HepG2 (cell line): ENCODE data around the gene MDM4. TPM values are rescaled to one million over a fixed set of nuclear protein-coding genes. Genes with fewer than 3 reads are reported as not detected.
A peak's percentile ranks its signal among the peaks of the same experiment; 100 is the strongest.

Source experiments
- ASH2L ChIP-seq: fragments of 300-600, 200-600 bp; sonication (generic); IDR thresholded peaks from 2 replicates; pipeline ENCODE4 v1.7.0; 2017; ENCODE audit warnings: low read depth, mild to moderate bottlenecking, moderate library complexity, mixed read lengths, low read length; ENCODE audit not compliant: insufficient read length
- HMG20A ChIP-seq: IDR thresholded peaks from 2 replicates; pipeline ENCODE4 v1.6.1; 2016; ENCODE audit warnings: borderline replicate concordance
- MED1 ChIP-seq: sonication (generic); formaldehyde crosslinking; IDR thresholded peaks from 2 replicates; pipeline ENCODE4 v1.4.0; 2020; ENCODE audit warnings: missing genetic modification reagents
- RXRA ChIP-seq: sonication (generic); formaldehyde crosslinking; IDR thresholded peaks from 2 replicates; pipeline ENCODE4 v1.5.1; 2020; ENCODE audit warnings: missing genetic modification reagents
- SATB2 ChIP-seq: sonication (generic); formaldehyde crosslinking; IDR thresholded peaks from 2 replicates; pipeline ENCODE4 v1.5.0; 2020; ENCODE audit warnings: missing genetic modification reagents
- SMAD9 ChIP-seq: sonication (generic); formaldehyde crosslinking; IDR thresholded peaks from 2 replicates; pipeline ENCODE4 v1.5.1; 2020; ENCODE audit warnings: mild to moderate bottlenecking, missing genetic modification reagents
- SP4 ChIP-seq: sonication (generic); formaldehyde crosslinking; IDR thresholded peaks from 2 replicates; pipeline ENCODE4 v1.8.1; 2023; ENCODE audit warnings: mild to moderate bottlenecking, missing genetic modification reagents
- STAG1 ChIP-seq: sonication (generic); formaldehyde crosslinking; IDR thresholded peaks from 2 replicates; pipeline ENCODE4 v1.4.0; 2020; ENCODE audit warnings: missing genetic modification reagents
- ZNF251 ChIP-seq: sonication (generic); formaldehyde crosslinking; IDR thresholded peaks from 2 replicates; pipeline ENCODE4 v1.9.0; 2021; ENCODE audit warnings: mild to moderate bottlenecking, missing genetic modification reagents
- ZNF264 ChIP-seq: sonication (generic); formaldehyde crosslinking; IDR thresholded peaks from 2 replicates; pipeline ENCODE4 v1.4.0; 2020; ENCODE audit warnings: missing genetic modification reagents
- ZNF274 ChIP-seq: sonication (generic); formaldehyde crosslinking; IDR thresholded peaks from 2 replicates; pipeline ENCODE4 v1.5.1; 2020; ENCODE audit warnings: mild to moderate bottlenecking, missing genetic modification reagents
- ZNF564 ChIP-seq: sonication (generic); formaldehyde crosslinking; IDR thresholded peaks from 2 replicates; pipeline ENCODE4 v1.8.1; 2023; ENCODE audit warnings: mild to moderate bottlenecking, missing genetic modification reagents
- ZNF660 ChIP-seq: sonication (generic); formaldehyde crosslinking; IDR thresholded peaks from 2 replicates; pipeline ENCODE4 v1.5.1; 2020; ENCODE audit warnings: mild to moderate bottlenecking, low read depth, missing genetic modification reagents, borderline replicate concordance
- ZNF720 ChIP-seq: sonication (generic); formaldehyde crosslinking; IDR thresholded peaks from 2 replicates; pipeline ENCODE4 v1.4.0; 2020; ENCODE audit warnings: missing genetic modification reagents
- ZNF777 ChIP-seq: sonication (generic); formaldehyde crosslinking; IDR thresholded peaks from 2 replicates; pipeline ENCODE4 v1.4.0; 2020; ENCODE audit warnings: missing genetic modification reagents
- ZNF816 ChIP-seq: sonication (generic); formaldehyde crosslinking; IDR thresholded peaks from 2 replicates; pipeline ENCODE4 v1.8.0; 2022; ENCODE audit warnings: missing genetic modification reagents, mild to moderate bottlenecking, borderline replicate concordance
- ZSCAN21 ChIP-seq: sonication (generic); formaldehyde crosslinking; IDR thresholded peaks from 2 replicates; pipeline ENCODE4 v1.8.0; 2022; ENCODE audit warnings: mild to moderate bottlenecking, missing genetic modification reagents, moderate library complexity, borderline replicate concordance
- polyA plus RNA-seq, 8 experiments: library from polyadenylated mRNA; depleted of rRNA in 3 of 8; stranded (reverse) in 7 of 8; unstranded in 1 of 8; fragments of >200 nt; fragmentation: Illumina TruSeq in 4 of 8; extraction: Trizol in 4 of 8; gene quantifications; 2 replicates each; pipeline versions ENCODE4 v1.2.1 to v1.2.3, GENCODE V29; 2011 to 2016; ENCODE audit warnings: low read depth in 4 of 8, missing spikeins in 1 of 8, mixed read lengths in 1 of 8; ENCODE audit not compliant: insufficient read depth in 1 of 8
- total RNA-seq, 5 experiments: library from RNA; depleted of rRNA; stranded (reverse); fragments of >200 nt; fragmentation: Illumina TruSeq; extraction: Trizol; gene quantifications; 2 replicates each; pipeline ENCODE4 v1.2.3, GENCODE V29; 2016; ENCODE audit warnings: low read depth in 1 of 5
- TF ChIP-seq, protein P1 (sequence below): sonication (generic); formaldehyde crosslinking; IDR thresholded peaks from 2 replicates; pipeline ENCODE4 v1.4.0; 2020; ENCODE audit warnings: missing genetic modification reagents
- TF ChIP-seq, protein P2 (sequence below): sonication (generic); formaldehyde crosslinking; conservative IDR thresholded peaks from 2 replicates; pipeline ENCODE4 v1.4.0; 2020; ENCODE audit warnings: missing genetic modification reagents
- TF ChIP-seq, protein P3 (sequence below): sonication (generic); formaldehyde crosslinking; IDR thresholded peaks from 2 replicates; pipeline ENCODE4 v1.8.0; 2022; ENCODE audit warnings: missing genetic modification reagents, mild to moderate bottlenecking, borderline replicate concordance
- TF ChIP-seq, protein P4 (sequence below): sonication (generic); formaldehyde crosslinking; IDR thresholded peaks from 2 replicates; pipeline ENCODE4 v1.8.1; 2023; ENCODE audit warnings: mild to moderate bottlenecking, missing genetic modification reagents
- TF ChIP-seq, protein P5 (sequence below): sonication (generic); formaldehyde crosslinking; IDR thresholded peaks from 2 replicates; pipeline ENCODE4 v1.4.0; 2020; ENCODE audit warnings: missing genetic modification reagents, borderline replicate concordance

Gene MDM4
- total and polyA plus RNA-seq, 2 of the 13 experiments (the other 11 are each of a cell fraction or from before 2014, with no cell fraction given) = 14.9 to 19.0 TPM

DNA sequence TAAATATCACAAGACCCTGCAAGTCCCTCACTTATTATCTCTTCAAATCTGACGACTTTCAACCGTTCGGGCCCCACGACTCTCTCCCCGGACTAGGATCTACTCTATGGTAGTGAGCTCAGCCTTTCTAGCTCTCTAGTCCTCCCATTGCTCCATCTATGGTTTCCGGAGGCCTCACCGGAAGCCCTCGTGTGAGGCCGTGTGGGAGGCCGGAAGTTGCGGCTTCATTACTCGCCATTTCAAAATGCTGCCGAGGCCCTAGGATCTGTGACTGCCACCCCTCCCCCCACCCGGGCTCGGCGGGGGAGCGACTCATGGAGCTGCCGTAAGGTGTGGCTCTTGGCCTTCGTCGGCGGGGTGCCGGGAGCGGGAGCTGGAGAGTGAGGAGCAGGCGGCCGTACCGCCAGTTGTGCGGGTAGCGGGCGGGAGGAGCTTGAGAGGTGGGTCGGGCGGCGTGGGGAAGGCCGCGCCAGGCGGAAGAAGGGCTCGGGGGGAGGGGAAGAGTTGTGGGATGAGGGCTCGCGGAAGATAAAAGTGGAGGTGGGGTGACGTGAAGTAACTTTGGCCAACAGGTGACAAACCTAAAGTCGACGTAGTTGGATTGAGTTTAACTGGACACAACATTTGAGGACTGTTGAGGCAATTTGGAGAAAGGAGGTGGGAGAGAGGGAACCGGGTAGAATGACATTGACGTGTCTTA is at the start of gene MDM4 (continued):
- TF ChIP-seq, protein P1, sequence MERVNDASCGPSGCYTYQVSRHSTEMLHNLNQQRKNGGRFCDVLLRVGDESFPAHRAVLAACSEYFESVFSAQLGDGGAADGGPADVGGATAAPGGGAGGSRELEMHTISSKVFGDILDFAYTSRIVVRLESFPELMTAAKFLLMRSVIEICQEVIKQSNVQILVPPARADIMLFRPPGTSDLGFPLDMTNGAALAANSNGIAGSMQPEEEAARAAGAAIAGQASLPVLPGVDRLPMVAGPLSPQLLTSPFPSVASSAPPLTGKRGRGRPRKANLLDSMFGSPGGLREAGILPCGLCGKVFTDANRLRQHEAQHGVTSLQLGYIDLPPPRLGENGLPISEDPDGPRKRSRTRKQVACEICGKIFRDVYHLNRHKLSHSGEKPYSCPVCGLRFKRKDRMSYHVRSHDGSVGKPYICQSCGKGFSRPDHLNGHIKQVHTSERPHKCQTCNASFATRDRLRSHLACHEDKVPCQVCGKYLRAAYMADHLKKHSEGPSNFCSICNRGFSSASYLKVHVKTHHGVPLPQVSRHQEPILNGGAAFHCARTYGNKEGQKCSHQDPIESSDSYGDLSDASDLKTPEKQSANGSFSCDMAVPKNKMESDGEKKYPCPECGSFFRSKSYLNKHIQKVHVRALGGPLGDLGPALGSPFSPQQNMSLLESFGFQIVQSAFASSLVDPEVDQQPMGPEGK (CRISPR knock-in tag) = peak; percentile 72
- TF ChIP-seq ZNF720 (CRISPR knock-in tag) = peak; percentile 41; the same call in 1 of the 2 replicates
- TF ChIP-seq ZNF777 (CRISPR knock-in tag) = peak; percentile 58
- TF ChIP-seq, protein P2, sequence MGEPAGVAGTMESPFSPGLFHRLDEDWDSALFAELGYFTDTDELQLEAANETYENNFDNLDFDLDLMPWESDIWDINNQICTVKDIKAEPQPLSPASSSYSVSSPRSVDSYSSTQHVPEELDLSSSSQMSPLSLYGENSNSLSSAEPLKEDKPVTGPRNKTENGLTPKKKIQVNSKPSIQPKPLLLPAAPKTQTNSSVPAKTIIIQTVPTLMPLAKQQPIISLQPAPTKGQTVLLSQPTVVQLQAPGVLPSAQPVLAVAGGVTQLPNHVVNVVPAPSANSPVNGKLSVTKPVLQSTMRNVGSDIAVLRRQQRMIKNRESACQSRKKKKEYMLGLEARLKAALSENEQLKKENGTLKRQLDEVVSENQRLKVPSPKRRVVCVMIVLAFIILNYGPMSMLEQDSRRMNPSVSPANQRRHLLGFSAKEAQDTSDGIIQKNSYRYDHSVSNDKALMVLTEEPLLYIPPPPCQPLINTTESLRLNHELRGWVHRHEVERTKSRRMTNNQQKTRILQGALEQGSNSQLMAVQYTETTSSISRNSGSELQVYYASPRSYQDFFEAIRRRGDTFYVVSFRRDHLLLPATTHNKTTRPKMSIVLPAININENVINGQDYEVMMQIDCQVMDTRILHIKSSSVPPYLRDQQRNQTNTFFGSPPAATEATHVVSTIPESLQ = no peak; the same call in 1 of the 2 replicates
- no peak for TF ChIP-seq STAG1
- TF ChIP-seq ZNF264 (CRISPR knock-in tag) = 0 out of 2 replicates have a peak, but pooled peaks have one; percentile 38
- peak; percentile 73 for TF ChIP-seq RXRA (CRISPR knock-in tag)
- TF ChIP-seq HMG20A = no peak; the same call in 1 of the 2 replicates
- TF ChIP-seq SMAD9 = no peak
- TF ChIP-seq, protein P3, sequence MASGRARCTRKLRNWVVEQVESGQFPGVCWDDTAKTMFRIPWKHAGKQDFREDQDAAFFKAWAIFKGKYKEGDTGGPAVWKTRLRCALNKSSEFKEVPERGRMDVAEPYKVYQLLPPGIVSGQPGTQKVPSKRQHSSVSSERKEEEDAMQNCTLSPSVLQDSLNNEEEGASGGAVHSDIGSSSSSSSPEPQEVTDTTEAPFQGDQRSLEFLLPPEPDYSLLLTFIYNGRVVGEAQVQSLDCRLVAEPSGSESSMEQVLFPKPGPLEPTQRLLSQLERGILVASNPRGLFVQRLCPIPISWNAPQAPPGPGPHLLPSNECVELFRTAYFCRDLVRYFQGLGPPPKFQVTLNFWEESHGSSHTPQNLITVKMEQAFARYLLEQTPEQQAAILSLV (CRISPR knock-in tag) = peak; percentile 66; the same call in 1 of the 2 replicates
- no peak for TF ChIP-seq ZNF251 (CRISPR knock-in tag)
- 0 out of 2 replicates have a peak, but pooled peaks have one; percentile 59 for TF ChIP-seq ZNF660 (CRISPR knock-in tag)
- peak; percentile 71; the same call in 1 of the 2 replicates for TF ChIP-seq MED1 (CRISPR knock-in tag)
- TF ChIP-seq ZNF564 (CRISPR knock-in tag) = peak; percentile 42; the same call in 1 of the 2 replicates
- TF ChIP-seq SATB2 (CRISPR knock-in tag) = no peak
- TF ChIP-seq ZNF816 (CRISPR knock-in tag) = no peak; the same call in 1 of the 2 replicates
- no peak; the same call in 1 of the 2 replicates for TF ChIP-seq ZSCAN21 (CRISPR knock-in tag)
- TF ChIP-seq, protein P4, sequence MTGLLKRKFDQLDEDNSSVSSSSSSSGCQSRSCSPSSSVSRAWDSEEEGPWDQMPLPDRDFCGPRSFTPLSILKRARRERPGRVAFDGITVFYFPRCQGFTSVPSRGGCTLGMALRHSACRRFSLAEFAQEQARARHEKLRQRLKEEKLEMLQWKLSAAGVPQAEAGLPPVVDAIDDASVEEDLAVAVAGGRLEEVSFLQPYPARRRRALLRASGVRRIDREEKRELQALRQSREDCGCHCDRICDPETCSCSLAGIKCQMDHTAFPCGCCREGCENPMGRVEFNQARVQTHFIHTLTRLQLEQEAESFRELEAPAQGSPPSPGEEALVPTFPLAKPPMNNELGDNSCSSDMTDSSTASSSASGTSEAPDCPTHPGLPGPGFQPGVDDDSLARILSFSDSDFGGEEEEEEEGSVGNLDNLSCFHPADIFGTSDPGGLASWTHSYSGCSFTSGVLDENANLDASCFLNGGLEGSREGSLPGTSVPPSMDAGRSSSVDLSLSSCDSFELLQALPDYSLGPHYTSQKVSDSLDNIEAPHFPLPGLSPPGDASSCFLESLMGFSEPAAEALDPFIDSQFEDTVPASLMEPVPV = peak; percentile 92
- TF ChIP-seq SP4 (CRISPR knock-in tag) = peak; percentile 69
- peak; percentile 81; the same call in 1 of the 2 replicates for TF ChIP-seq ZNF274 (CRISPR knock-in tag)
- TF ChIP-seq ASH2L = peak; percentile 99
- TF ChIP-seq, protein P5, sequence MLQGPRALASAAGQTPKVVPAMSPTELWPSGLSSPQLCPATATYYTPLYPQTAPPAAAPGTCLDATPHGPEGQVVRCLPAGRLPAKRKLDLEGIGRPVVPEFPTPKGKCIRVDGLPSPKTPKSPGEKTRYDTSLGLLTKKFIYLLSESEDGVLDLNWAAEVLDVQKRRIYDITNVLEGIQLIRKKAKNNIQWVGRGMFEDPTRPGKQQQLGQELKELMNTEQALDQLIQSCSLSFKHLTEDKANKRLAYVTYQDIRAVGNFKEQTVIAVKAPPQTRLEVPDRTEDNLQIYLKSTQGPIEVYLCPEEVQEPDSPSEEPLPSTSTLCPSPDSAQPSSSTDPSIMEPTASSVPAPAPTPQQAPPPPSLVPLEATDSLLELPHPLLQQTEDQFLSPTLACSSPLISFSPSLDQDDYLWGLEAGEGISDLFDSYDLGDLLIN = no peak
